NCI-H82 (cell line): ENCODE results near the gene SHPK.

Experiments used
- DNase-seq: peaks from one replicate; lab custom pipeline; 2025; lab: John Stamatoyannopoulos, UW

SHPK gene, protein sequence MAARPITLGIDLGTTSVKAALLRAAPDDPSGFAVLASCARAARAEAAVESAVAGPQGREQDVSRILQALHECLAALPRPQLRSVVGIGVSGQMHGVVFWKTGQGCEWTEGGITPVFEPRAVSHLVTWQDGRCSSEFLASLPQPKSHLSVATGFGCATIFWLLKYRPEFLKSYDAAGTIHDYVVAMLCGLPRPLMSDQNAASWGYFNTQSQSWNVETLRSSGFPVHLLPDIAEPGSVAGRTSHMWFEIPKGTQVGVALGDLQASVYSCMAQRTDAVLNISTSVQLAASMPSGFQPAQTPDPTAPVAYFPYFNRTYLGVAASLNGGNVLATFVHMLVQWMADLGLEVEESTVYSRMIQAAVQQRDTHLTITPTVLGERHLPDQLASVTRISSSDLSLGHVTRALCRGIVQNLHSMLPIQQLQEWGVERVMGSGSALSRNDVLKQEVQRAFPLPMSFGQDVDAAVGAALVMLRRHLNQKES

GRCh38 chr17:3636154-3636907, at the start of gene SHPK, which contains the start of gene CTNS:
TSS of gene SHPK (minus strand) at chr17:3636250. CDS start at chr17:3636219, 31 bp downstream.
TSS of gene CTNS (plus strand) at chr17:3636760. CDS start at chr17:3640207, 3,447 bp downstream.
- peak; percentile 99 for DNase-seq

DNA sequence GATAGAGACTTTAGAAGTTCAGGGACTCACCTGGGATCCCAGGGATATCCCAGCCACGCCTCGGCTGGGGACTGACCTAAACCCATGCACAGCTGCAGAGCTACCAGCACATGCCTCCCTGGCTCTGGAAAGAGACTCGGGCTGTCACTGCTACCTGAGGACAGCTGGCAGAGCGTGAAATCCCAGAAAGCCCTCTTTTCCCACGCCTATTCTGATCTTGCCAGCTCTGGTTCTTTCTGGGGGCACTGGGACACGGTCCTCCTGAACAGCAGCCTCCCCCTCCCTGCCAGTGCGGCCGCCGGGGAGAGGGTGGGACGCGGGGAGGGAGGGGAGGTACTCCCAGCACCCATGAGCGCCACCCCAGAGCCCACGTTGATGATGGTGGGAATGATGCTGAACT, 49.1 kb upstream of the SHPK start:
- DNase-seq: peak; percentile 52

DNA sequence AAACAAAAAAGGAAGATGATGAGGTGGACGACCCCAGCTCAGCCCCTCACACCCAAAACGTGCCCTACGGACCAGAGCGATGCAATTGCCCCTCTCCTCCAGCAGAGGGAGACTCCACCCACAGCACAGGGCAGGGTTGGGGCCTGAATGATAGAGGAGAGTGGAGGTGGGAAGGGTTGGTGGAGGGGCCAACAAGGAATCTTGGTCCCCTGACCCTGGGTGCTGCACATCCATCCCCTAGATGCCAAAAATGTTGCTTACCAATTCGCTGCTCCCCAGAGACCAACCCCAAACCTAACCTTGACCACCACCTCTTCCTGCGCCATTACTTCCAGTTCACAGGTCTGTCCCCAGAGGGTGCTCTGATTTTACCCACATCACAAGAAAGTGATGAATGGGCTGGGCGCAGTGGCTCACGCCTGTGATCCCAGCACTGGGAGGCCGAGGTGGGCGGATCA, 47.0 kb upstream of the SHPK start:
- DNase-seq: peak; percentile 76

DNA sequence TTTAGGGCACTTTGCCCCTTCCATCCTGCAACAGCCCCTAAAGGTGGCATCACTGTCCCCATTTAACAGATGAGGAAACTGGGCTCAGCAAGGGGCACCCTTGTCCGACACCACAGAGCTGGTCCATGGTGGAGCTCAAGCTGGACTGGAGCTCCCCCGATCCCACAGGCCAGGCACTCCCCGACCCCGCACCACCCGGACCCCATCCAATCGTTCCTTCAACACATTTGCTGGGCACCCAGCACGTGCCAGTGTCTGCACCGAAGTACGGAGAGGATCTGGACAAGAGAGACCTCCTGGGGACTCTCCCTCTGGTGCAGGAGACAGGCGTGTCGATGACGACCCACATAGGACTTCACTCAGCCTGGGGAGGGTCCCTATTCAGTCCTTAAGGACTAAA, 46.0 kb upstream of the SHPK start:
- no peak for DNase-seq

DNA sequence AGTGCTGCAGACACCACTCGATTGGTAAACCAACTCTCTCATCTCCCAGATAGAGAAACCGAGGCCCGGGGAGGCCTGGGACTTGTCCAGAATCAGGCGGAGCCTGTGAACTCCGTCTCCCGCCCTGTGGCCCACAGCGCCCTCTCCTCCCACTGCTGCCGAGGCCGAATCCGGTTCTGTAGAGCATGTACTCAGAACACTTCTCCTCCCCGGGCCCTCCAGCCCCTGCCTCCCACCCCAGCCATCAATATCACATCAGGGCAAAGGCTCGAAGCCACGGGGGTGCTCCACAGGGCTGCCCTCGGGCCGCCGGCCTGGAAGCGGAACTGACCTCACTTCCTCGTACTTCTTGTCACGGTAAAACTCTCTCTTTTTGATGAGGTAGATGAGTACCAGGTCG, 45.5 kb upstream of the SHPK start:
- no peak for DNase-seq

GRCh38 chr17:3681057-3681456, 45.0 kb upstream of the SHPK start:
- no peak for DNase-seq

GRCh38 chr17:3679531-3680126, 43.6 kb upstream of the SHPK start:
- DNase-seq: peak; percentile 39

DNA sequence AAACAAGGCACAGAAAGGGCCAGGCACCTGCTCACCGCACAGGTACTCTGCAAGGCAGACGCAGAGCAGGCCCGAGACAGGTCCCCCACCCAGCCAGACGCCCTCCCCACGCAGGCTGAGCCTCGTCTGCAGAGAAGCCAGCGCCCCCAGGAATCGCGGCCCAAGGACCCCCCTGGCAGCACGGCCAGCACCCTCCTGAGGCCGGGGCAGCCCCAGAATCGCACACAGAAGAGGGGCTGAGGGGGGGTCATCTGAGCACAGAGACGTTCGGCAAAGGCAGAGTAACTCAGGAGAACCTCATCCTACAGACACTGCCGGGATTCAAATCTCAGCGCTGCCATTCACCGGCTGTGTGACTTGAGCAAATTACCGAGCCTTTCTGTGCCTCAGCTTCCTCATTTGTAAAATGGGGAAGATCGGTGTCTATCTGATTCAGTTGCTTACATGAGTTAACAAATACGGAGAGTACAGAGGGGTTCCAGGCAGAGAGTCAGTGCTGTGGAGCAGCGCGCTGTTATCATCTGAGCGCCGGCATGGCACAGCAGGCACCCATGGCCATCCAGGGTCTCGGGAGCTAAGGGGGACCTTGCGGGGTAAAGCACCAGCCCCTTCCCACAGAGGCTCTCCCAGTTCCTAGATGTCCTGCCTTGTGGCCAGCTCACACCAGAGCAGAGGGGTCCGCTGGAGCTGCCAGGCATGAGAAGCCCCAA, 42.9 kb upstream of the SHPK start:
- DNase-seq: no peak

DNA sequence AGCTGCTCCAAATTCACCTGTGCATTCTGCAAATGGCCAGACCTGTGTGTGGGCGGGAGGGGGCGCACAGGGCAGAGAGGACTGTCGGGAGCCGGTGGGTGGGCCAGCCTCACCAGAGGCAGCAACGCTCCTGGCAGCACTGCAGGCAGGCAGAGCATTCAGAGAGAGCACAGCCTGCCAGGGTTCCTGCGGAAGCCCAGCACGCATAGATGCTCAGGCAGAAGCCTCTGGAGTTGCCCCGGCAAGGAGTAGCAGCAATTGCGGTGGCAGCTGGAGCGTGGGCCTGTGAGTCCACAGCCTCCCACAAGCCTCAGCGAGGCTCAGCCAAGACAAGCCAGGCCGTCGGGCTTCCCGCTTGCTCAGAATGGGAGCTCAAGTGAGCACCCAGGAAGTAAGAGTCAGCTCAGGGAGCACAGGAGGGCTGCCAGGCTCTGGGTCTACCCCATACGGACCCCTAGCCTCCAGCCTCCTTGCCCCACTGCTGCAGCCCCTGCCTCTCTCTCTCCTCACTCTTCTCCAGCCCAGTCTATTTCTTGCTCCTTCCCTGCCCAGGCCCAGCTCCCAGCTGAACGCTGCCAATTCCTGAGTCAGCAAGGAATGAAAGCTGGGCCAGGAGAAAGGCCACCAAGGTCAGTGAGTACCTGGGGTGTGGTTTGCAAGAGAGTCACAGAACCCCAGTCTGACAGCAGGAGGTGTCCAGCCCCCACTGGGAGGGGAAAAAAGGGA, 42.2 kb upstream of the SHPK start:
- peak; percentile 52 for DNase-seq

DNA sequence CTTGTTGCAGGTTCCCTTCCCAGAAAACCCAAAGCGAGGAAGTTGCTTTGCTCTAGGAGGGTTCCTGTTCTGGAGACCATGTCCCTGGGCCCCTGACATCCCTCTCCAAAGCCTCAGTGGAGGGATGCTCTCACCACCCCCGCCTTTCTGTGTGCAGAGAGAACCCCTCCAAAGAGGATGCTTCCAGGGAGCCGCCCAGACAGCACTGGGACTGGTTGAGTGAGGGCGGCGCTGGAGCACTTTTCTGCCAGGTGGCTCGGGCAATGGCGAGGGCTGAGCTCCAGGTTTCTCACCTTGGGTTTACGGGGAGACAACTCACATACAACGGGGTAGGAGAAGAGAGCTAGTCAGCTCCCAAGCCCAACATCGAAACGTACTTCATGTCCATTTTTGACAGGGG, 39.8 kb upstream of the SHPK start:
- no peak for DNase-seq

GRCh38 chr17:3672571-3672970, 36.5 kb upstream of the SHPK start:
- no peak for DNase-seq

DNA sequence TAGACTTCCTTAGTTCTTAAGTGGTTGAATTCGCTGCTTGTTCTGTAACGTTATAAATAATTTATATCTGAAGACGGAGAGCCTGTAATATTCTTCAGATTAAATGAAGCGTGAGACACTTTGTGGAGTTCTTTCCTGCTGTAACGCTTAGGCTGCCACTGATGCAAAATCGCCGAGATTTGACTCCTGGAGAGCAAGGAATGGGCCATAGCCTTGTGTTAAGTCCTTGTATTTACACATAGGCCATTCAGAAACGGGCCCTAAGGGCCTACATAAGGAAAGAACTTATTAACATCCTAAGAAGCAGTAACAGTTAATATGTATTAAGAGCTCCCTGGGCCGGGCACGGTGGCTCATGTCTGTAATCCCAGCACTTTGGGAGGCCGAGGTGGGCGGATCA, 33.5 kb upstream of the SHPK start:
- peak; percentile 38 for DNase-seq

DNA sequence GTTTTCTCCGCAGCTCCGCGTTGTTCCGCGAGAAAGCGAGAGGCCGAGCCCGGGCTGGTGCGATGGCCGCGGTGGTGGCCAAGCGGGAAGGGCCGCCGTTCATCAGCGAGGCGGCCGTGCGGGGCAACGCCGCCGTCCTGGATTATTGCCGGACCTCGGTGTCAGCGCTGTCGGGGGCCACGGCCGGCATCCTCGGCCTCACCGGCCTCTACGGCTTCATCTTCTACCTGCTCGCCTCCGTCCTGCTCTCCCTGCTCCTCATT, 33.0 kb upstream of the SHPK start:
- DNase-seq: no peak

- peak; percentile 100 for DNase-seq
Measured at GRCh38 chr17:3668279-3669084, 32.4 kb upstream of the SHPK start, which contains the start of the genes EMC6 and TAX1BP3. TSS of gene EMC6 (plus strand) at chr17:3668812. CDS start at chr17:3669147, 335 bp downstream. TSS of gene TAX1BP3 (minus strand) at chr17:3668578. CDS start at chr17:3668526, 52 bp downstream.

DNA sequence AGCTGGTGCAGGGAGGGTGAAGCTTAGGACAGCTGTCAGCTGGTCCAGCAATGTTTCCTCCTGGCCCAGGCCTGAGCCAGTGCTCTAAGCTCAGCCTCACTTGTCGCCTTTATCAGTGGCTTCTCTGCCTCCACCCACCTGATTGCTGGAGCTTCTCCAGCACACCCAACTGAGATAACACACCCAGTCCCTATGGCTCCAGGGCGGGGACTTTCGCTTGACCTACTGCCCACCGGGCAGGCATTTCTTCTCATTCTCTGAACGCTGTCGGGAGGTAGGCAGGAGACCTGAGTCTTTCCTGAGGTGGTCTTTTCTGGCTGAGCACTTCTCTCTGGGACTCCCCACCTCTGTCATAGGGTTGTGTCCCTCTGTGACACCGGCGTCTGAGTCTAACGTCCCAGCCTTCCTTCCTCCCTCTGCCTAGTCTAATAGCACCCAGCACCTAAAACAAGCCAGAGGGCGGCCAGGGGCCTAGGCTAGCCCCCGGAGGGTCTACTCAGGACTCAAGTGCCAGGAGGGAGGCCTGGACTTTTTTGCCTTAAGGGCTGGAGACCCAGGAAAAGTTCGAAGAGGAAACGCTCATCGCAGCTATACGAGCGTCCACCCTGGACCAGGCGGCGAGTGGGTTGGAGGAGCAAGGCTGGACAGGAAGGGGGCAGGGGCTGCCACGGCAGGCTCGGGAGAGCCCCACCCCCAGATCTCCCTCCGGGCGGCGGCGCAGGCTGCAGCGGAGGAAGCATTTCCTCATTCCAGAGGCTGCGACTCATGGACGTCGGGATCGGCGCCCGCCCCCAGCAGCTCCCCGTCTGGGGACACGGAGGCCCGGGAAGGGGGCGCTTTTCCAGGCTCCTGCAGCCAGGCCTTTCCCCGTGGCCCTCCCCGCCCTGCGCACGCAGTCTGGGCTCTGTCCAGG, 31.6 kb upstream of the SHPK start:
- peak; percentile 75 for DNase-seq

DNA sequence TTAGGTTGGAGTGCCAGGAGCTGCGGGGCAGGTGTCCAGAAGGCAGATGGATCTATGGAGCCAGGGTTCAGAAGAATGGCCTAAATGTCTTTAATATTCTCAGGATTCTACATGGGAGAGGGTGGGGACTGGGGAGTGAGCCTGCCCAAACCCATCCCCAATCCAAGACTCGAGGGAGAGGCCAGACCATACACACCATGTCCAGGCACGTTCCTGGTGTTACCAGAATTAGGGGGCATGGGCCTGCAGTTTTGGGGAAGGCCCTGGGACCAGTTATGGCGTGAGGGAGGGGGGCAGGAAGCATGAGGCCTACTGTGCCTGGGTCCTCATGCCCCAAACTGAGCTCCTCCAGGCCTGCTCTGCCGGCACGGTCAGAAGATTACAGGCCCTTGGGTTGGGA, 30.5 kb upstream of the SHPK start:
- no peak for DNase-seq

DNA sequence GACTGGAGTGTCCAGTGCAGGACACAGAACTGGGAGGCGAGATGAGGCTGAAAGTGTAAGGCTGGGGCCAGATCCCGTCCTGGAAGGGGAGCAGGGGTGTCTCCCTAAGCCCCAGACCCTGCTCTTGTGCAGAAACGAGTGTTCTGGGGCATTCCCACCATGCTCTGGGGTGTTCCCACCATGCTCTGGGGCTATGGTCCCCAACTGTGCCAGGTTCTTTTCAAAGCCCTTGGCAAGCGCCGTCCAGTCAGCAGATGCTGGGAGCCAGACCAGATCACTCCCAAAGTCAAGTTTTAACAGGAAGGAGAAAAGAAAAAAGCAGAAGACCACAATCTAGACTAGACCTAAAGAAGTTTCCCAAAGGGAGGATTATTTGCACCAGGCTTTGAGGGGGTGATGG, 29.8 kb upstream of the SHPK start:
- no peak for DNase-seq

- no peak for DNase-seq
Measured at GRCh38 chr17:3663102-3664011, 27.3 kb upstream of the SHPK start.
